ENCODE results near the gene CTSG.
"Not testable (repeated sequence)": the region's sequence is repeated elsewhere in the genome, so short reads cannot be mapped to it uniquely, and the experiment has no call there.

The CTSG gene

GRCh38 chr14:24535737-24536136 lies 40.3 kb downstream of the CTSG start:
- DNase-seq (ENCODE audit: extremely low read depth, low read depth) = no peak
- no peak for TF ChIP-seq CTCF (IDR thresholded peaks at IDR 0.05; ENCODE audit: low read depth, low read length)

GRCh38 chr14:24534286-24534685 lies 41.8 kb downstream of the CTSG start:
- DNase-seq (ENCODE audit: extremely low read depth, low read depth) = no peak
- no peak for TF ChIP-seq CTCF (IDR thresholded peaks at IDR 0.05; ENCODE audit: low read depth, low read length)

- not testable (repeated sequence) for DNase-seq (ENCODE audit: extremely low read depth, low read depth)
These were observed 50.0 kb downstream of the CTSG start for GRCh38 chr14:24525877-24526620.

Measured in AG09319 (cell line).